ENCODE results near the gene ZNF664.

DNA sequence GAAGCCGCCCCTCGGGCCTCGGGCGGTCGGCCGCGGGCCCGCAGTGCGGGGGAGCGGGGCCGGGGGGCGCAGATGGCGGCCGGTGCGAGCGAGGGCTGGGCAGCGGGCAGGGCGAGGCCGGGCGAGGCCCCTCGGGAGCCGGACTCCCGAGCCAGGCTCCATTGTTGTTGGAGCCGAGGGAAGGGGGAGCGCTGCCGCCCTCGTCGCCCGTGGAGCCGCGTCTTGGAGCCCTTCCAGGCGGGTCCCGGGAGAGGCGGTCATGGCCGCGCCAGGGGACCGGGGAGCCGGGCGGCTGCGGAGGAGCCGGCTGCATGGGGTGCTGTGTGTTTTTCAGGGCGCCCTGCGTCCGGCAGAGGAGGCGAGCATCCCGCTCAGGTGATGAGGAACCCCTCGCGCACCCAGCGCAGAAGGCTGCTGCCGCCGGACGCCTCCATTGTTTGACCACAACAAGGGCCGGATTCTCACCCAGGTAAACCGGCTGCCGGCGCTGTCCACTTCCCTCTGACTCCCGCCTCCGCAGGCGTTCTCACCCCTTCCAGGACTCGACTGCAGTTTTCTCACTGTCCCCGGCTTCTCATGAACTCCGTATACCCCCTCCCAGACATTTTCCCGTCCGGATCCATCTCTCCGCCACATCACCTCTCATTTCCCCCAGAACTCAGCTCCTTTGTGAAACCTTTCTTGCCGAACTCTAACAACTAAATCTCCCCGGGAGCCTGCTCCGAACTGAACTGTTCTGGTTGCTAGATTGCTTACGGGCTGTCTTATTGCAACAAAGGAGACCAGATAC lies 732 bp downstream of the ZNF664 start:
- TF ChIP-seq POLR2A (IDR thresholded peaks at IDR 0.05) (no peak), EP300 (IDR thresholded peaks at IDR 0.05) (no peak), POLR2AphosphoS5 (IDR thresholded peaks at IDR 0.05) (no peak)
- TF ChIP-seq, protein P1, sequence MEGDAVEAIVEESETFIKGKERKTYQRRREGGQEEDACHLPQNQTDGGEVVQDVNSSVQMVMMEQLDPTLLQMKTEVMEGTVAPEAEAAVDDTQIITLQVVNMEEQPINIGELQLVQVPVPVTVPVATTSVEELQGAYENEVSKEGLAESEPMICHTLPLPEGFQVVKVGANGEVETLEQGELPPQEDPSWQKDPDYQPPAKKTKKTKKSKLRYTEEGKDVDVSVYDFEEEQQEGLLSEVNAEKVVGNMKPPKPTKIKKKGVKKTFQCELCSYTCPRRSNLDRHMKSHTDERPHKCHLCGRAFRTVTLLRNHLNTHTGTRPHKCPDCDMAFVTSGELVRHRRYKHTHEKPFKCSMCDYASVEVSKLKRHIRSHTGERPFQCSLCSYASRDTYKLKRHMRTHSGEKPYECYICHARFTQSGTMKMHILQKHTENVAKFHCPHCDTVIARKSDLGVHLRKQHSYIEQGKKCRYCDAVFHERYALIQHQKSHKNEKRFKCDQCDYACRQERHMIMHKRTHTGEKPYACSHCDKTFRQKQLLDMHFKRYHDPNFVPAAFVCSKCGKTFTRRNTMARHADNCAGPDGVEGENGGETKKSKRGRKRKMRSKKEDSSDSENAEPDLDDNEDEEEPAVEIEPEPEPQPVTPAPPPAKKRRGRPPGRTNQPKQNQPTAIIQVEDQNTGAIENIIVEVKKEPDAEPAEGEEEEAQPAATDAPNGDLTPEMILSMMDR (IDR thresholded peaks at IDR 0.05) = no peak
